Measurements from ENCODE around the gene NR4A3.
A peak's percentile ranks its signal among the peaks of the same experiment; 100 is the strongest.

The NR4A3 gene

DNA sequence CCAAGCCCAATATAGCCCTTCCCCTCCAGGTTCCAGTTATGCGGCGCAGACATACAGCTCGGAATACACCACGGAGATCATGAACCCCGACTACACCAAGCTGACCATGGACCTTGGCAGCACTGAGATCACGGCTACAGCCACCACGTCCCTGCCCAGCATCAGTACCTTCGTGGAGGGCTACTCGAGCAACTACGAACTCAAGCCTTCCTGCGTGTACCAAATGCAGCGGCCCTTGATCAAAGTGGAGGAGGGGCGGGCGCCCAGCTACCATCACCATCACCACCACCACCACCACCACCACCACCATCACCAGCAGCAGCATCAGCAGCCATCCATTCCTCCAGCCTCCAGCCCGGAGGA lies 6.3 kb downstream of the NR4A3 start:
- H3K23ac ChIP-seq (ENCODE audit: low read length in 2 of 2) = peak overlapping the region in 1 of 2 experiments; percentile 46
- DNase-seq = peak; percentile 11
- no peak overlapping the region for H3K4ac ChIP-seq (ENCODE audit: low read depth in 1 of 2, low read length in 2 of 2)
- no peaks in the 10 kb centered on the region for H3K9me3 ChIP-seq (ENCODE audit: control insufficient read depth, low read length)
- H3K4me2 ChIP-seq (ENCODE audit: low read length, poor library complexity, severe bottlenecking) = peak overlapping the region; percentile 71
- H2BK12ac ChIP-seq (ENCODE audit: low read length in 2 of 2) = no peak overlapping the region
- no peak overlapping the region for H4K91ac ChIP-seq (ENCODE audit: low read length)
- H2BK15ac ChIP-seq (ENCODE audit: low read depth, poor library complexity, severe bottlenecking) = no peak overlapping the region
- peaks cover 0 to 16% of the 10 kb centered on the region in 2 experiments for H3K36me3 ChIP-seq (ENCODE audit: control insufficient read depth in 1 of 2, insufficient read depth in 2 of 2, low read depth in 1 of 2, low read length in 2 of 2)
- no peak overlapping the region for H2AFZ ChIP-seq (ENCODE audit: low read depth, low read length)
- H3K79me1 ChIP-seq (replicated peaks; ENCODE audit: low read length, poor library complexity, severe bottlenecking) = no peaks in the 10 kb centered on the region
- no peak overlapping the region for H2BK5ac ChIP-seq (ENCODE audit: low read depth, low read length, poor library complexity, severe bottlenecking)
- H3K14ac ChIP-seq (ENCODE audit: low read length in 2 of 2) = no peak overlapping the region
- H3K4me1 ChIP-seq (ENCODE audit: control insufficient read depth, insufficient read depth, low read depth, low read length) = peaks cover 31% of the 10 kb centered on the region
- H4K8ac ChIP-seq (ENCODE audit: low read length) = no peak overlapping the region
- WGBS = 40% methylated on average over 15 of the region's 15 CpGs
- peaks cover 36 to 68% of the 10 kb centered on the region in 2 experiments for H3K27me3 ChIP-seq (ENCODE audit: control insufficient read depth in 1 of 2, insufficient read depth in 1 of 2, low read length in 2 of 2)
- no peak overlapping the region for H3K27ac ChIP-seq (ENCODE audit: low read length, poor library complexity, severe bottlenecking)
- H3K4me3 ChIP-seq (ENCODE audit: insufficient read depth in 1 of 2, low read depth in 1 of 2, low read length in 2 of 2) = peak overlapping the region in 1 of 2 experiments; percentile 14
- no peak overlapping the region for H3K18ac ChIP-seq (ENCODE audit: low read depth in 1 of 2, low read length in 2 of 2)
- H2BK120ac ChIP-seq (ENCODE audit: low read depth, low read length) = no peak overlapping the region
- no peak overlapping the region for H2AK5ac ChIP-seq (ENCODE audit: low read length, severe bottlenecking)
- H3K9ac ChIP-seq (ENCODE audit: low read length) = no peak overlapping the region

DNA sequence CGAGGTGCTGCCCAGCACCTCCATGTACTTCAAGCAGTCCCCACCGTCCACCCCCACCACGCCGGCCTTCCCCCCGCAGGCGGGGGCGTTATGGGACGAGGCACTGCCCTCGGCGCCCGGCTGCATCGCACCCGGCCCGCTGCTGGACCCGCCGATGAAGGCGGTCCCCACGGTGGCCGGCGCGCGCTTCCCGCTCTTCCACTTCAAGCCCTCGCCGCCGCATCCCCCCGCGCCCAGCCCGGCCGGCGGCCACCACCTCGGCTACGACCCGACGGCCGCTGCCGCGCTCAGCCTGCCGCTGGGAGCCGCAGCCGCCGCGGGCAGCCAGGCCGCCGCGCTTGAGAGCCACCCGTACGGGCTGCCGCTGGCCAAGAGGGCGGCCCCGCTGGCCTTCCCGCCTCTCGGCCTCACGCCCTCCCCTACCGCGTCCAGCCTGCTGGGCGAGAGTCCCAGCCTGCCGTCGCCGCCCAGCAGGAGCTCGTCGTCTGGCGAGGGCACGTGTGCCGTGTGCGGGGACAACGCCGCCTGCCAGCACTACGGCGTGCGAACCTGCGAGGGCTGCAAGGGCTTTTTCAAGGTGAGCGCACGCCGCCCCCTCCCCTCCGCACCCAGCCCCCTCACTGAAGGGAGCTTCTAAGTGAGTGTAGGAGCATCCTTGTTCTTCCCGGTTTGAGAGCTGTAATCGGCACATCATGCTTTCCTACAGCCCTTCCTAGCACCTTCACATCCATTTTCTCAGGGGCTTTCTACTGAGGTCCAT lies 6.9 kb downstream of the NR4A3 start:
- H3K4me3 ChIP-seq (ENCODE audit: insufficient read depth in 1 of 2, low read depth in 1 of 2, low read length in 2 of 2) = peak overlapping the region; percentile 10 to 42

DNA sequence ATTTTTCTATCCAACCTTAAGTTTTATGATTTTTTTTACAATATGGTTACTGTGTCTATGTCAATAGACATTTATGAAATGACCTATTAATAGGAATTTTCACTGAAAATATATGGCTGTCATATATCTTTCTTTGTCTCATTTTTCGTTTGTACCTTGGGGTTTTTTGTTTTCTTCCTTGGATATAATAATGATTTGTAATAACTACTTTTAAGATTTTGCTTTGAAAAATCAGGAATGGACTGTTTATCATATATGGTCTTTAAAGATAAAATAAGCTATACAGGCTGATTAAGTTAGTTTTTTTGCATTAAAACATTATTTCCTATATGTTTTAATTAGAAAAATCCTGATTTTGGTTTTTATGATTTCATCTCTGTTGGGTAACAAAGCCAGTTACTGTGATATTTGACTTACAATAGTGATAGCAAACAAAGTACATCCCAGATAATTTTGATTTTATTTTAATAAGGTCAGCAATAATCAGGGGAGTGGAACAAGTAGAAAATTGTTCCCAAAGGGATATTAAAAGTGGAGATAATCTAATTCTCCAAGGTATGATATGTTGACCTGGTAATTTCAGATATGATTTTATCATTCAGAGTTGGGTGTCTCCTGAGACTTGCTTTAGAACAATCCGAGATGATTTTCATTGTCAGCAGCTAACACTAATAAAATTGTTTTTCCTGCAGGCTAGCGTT lies 10.3 kb downstream of the NR4A3 start:
- Histone ChIP-seq H2BK15ac (ENCODE audit: low read depth, poor library complexity, severe bottlenecking) (no peak overlapping the region), H3K4me1 (ENCODE audit: control insufficient read depth, insufficient read depth, low read depth, low read length) (peaks cover 10% of the 10 kb centered on the region), H2AK5ac (ENCODE audit: low read length, severe bottlenecking) (no peak overlapping the region), H2BK5ac (ENCODE audit: low read depth, low read length, poor library complexity, severe bottlenecking) (no peak overlapping the region), H3K36me3 (ENCODE audit: control insufficient read depth in 1 of 2, insufficient read depth in 2 of 2, low read depth in 1 of 2, low read length in 2 of 2) (peaks cover 0 to 36% of the 10 kb centered on the region in 2 experiments), H3K27me3 (ENCODE audit: control insufficient read depth in 1 of 2, insufficient read depth in 1 of 2, low read length in 2 of 2) (peaks cover 19 to 33% of the 10 kb centered on the region in 2 experiments), H3K4ac (ENCODE audit: low read depth in 1 of 2, low read length in 2 of 2) (no peak overlapping the region), H2BK120ac (ENCODE audit: low read depth, low read length) (no peak overlapping the region), H2AFZ (ENCODE audit: low read depth, low read length) (no peak overlapping the region), H3K79me1 (replicated peaks; ENCODE audit: low read length, poor library complexity, severe bottlenecking) (no peaks in the 10 kb centered on the region), H3K4me2 (ENCODE audit: low read length, poor library complexity, severe bottlenecking) (no peak overlapping the region), H3K14ac (ENCODE audit: low read length in 2 of 2) (no peak overlapping the region), H3K9ac (ENCODE audit: low read length) (no peak overlapping the region), H3K27ac (ENCODE audit: low read length, poor library complexity, severe bottlenecking) (no peak overlapping the region), H3K4me3 (ENCODE audit: insufficient read depth in 1 of 2, low read depth in 1 of 2, low read length in 2 of 2) (no peak overlapping the region), H3K9me3 (ENCODE audit: control insufficient read depth, low read length) (no peaks in the 10 kb centered on the region), H3K23ac (ENCODE audit: low read length in 2 of 2) (no peak overlapping the region), H4K91ac (ENCODE audit: low read length) (no peak overlapping the region), H4K8ac (ENCODE audit: low read length) (no peak overlapping the region), H2BK12ac (ENCODE audit: low read length in 2 of 2) (no peak overlapping the region), H3K18ac (ENCODE audit: low read depth in 1 of 2, low read length in 2 of 2) (no peak overlapping the region)
- DNase-seq = no peak
- WGBS = 85% methylated on average over 2 of the region's 3 CpGs

More for the DNA sequence above, 6.9 kb downstream of the NR4A3 start:
- Histone ChIP-seq H4K8ac (ENCODE audit: low read length) (peak overlapping the region; percentile 57), H2AFZ (ENCODE audit: low read depth, low read length) (peak overlapping the region; percentile 36), H4K91ac (ENCODE audit: low read length) (peak overlapping the region; percentile 29), H2AK5ac (ENCODE audit: low read length, severe bottlenecking) (no peak overlapping the region), H2BK12ac (ENCODE audit: low read length in 2 of 2) (no peak overlapping the region), H3K4ac (ENCODE audit: low read depth in 1 of 2, low read length in 2 of 2) (no peak overlapping the region), H3K27ac (ENCODE audit: low read length, poor library complexity, severe bottlenecking) (no peak overlapping the region), H3K9me3 (ENCODE audit: control insufficient read depth, low read length) (no peaks in the 10 kb centered on the region), H3K36me3 (ENCODE audit: control insufficient read depth in 1 of 2, insufficient read depth in 2 of 2, low read depth in 1 of 2, low read length in 2 of 2) (peaks cover 0 to 21% of the 10 kb centered on the region in 2 experiments), H3K79me1 (replicated peaks; ENCODE audit: low read length, poor library complexity, severe bottlenecking) (no peaks in the 10 kb centered on the region), H3K4me1 (ENCODE audit: control insufficient read depth, insufficient read depth, low read depth, low read length) (peaks cover 30% of the 10 kb centered on the region), H3K4me2 (ENCODE audit: low read length, poor library complexity, severe bottlenecking) (peak overlapping the region; percentile 71), H3K9ac (ENCODE audit: low read length) (no peak overlapping the region), H2BK120ac (ENCODE audit: low read depth, low read length) (no peak overlapping the region), H3K14ac (ENCODE audit: low read length in 2 of 2) (peak overlapping the region in 1 of 2 experiments; percentile 55), H2BK15ac (ENCODE audit: low read depth, poor library complexity, severe bottlenecking) (no peak overlapping the region), H3K27me3 (ENCODE audit: control insufficient read depth in 1 of 2, insufficient read depth in 1 of 2, low read length in 2 of 2) (peaks cover 36 to 63% of the 10 kb centered on the region in 2 experiments), H2BK5ac (ENCODE audit: low read depth, low read length, poor library complexity, severe bottlenecking) (no peak overlapping the region), H3K23ac (ENCODE audit: low read length in 2 of 2) (peak overlapping the region in 1 of 2 experiments; percentile 46), H3K18ac (ENCODE audit: low read depth in 1 of 2, low read length in 2 of 2) (no peak overlapping the region)
- WGBS = 4% methylated on average over 58 of the region's 78 CpGs
- DNase-seq = peak; percentile 38

DNA sequence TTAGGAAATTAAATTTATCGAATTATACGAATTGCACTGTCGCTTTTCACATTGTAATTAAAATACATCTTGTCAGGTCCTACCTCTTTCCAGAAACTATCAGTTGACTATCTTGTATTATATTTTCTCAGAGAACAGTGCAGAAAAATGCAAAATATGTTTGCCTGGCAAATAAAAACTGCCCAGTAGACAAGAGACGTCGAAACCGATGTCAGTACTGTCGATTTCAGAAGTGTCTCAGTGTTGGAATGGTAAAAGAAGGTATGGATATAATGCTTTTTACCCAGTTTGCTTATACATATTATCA lies 10.8 kb downstream of the NR4A3 start:
- no peak overlapping the region for H3K9ac ChIP-seq (ENCODE audit: low read length)
- peak; percentile 0 for DNase-seq

More for the DNA sequence above, 10.8 kb downstream of the NR4A3 start:
- peaks cover 15 to 28% of the 10 kb centered on the region in 2 experiments for H3K27me3 ChIP-seq (ENCODE audit: control insufficient read depth in 1 of 2, insufficient read depth in 1 of 2, low read length in 2 of 2)
- no peak overlapping the region for H2BK120ac ChIP-seq (ENCODE audit: low read depth, low read length)
- no peak overlapping the region for H3K14ac ChIP-seq (ENCODE audit: low read length in 2 of 2)
- H2BK12ac ChIP-seq (ENCODE audit: low read length in 2 of 2) = no peak overlapping the region
- H3K9me3 ChIP-seq (ENCODE audit: control insufficient read depth, low read length) = no peaks in the 10 kb centered on the region
- no peak overlapping the region for H2BK5ac ChIP-seq (ENCODE audit: low read depth, low read length, poor library complexity, severe bottlenecking)
- no peak overlapping the region for H3K4ac ChIP-seq (ENCODE audit: low read depth in 1 of 2, low read length in 2 of 2)
- H2BK15ac ChIP-seq (ENCODE audit: low read depth, poor library complexity, severe bottlenecking) = no peak overlapping the region
- H4K8ac ChIP-seq (ENCODE audit: low read length) = no peak overlapping the region
- no peak overlapping the region for H3K18ac ChIP-seq (ENCODE audit: low read depth in 1 of 2, low read length in 2 of 2)
- 92% methylated on average over 3 of the region's 7 CpGs for WGBS
- H2AK5ac ChIP-seq (ENCODE audit: low read length, severe bottlenecking) = no peak overlapping the region
- no peak overlapping the region for H3K4me3 ChIP-seq (ENCODE audit: insufficient read depth in 1 of 2, low read depth in 1 of 2, low read length in 2 of 2)
- no peak overlapping the region for H4K91ac ChIP-seq (ENCODE audit: low read length)
- H3K4me2 ChIP-seq (ENCODE audit: low read length, poor library complexity, severe bottlenecking) = no peak overlapping the region
- no peaks in the 10 kb centered on the region for H3K79me1 ChIP-seq (replicated peaks; ENCODE audit: low read length, poor library complexity, severe bottlenecking)
- H2AFZ ChIP-seq (ENCODE audit: low read depth, low read length) = no peak overlapping the region
- peaks cover 10% of the 10 kb centered on the region for H3K4me1 ChIP-seq (ENCODE audit: control insufficient read depth, insufficient read depth, low read depth, low read length)
- peaks cover 0 to 36% of the 10 kb centered on the region in 2 experiments for H3K36me3 ChIP-seq (ENCODE audit: control insufficient read depth in 1 of 2, insufficient read depth in 2 of 2, low read depth in 1 of 2, low read length in 2 of 2)
- H3K27ac ChIP-seq (ENCODE audit: low read length, poor library complexity, severe bottlenecking) = no peak overlapping the region
- H3K23ac ChIP-seq (ENCODE audit: low read length in 2 of 2) = no peak overlapping the region

Data from mesenchymal stem cell (in vitro differentiated cells and primary cell).